GM10266 (cell line): ENCODE results near the gene SEMG1.

Experiments used
- DNase-seq: peaks from one replicate; pipeline ENCODE4 v3.0.0; 2012; ENCODE audit errors: extremely low spot score
- CTCF ChIP-seq: IDR thresholded peaks from 2 replicates; pipeline ENCODE4 v1.5.1; 2012; ENCODE audit warnings: mild to moderate bottlenecking, low read depth; ENCODE audit not compliant: control insufficient read depth, insufficient read depth; ENCODE audit errors: missing control alignments

SEMG1 gene

DNA sequence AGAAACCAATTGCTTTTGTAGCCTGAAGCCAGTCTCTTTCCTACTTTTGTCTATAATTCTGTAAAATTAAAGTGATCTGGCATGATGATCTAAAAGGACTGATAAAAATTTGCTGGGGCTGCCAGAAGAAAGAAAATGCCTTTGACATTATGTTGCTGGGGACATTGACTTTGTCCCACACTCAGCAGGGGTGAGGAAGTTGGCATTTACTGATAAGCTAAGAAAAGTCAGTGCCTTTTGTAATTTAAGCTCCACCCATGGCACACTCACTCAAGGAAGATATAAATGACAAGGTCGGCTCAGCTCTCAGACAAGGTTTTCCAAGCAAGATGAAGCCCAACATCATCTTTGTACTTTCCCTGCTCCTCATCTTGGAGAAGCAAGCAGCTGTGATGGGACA lies at the start of gene SEMG1:
Gene SEMG1 (plus strand): TSS at position 309 of the 400 bp plus-strand sequence. CDS start 21 bp downstream, at position 330.
- TF ChIP-seq CTCF: no peak
- DNase-seq: no peak

GRCh38 chr20:45157962-45158361 lies 48.9 kb upstream of the SEMG1 start:
- no peak for TF ChIP-seq CTCF
- no peak for DNase-seq

- DNase-seq: no peak
- TF ChIP-seq CTCF: no peak
Measured at GRCh38 chr20:45163083-45163803, 43.6 kb upstream of the SEMG1 start.

GRCh38 chr20:45164906-45165305 lies 41.9 kb upstream of the SEMG1 start:
- no peak for TF ChIP-seq CTCF

GRCh38 chr20:45173522-45173921 lies 33.3 kb upstream of the SEMG1 start:
- no peak for TF ChIP-seq CTCF
- DNase-seq: no peak

More at GRCh38 chr20:45164906-45165305, 41.9 kb upstream of the SEMG1 start:
- DNase-seq: no peak

DNA sequence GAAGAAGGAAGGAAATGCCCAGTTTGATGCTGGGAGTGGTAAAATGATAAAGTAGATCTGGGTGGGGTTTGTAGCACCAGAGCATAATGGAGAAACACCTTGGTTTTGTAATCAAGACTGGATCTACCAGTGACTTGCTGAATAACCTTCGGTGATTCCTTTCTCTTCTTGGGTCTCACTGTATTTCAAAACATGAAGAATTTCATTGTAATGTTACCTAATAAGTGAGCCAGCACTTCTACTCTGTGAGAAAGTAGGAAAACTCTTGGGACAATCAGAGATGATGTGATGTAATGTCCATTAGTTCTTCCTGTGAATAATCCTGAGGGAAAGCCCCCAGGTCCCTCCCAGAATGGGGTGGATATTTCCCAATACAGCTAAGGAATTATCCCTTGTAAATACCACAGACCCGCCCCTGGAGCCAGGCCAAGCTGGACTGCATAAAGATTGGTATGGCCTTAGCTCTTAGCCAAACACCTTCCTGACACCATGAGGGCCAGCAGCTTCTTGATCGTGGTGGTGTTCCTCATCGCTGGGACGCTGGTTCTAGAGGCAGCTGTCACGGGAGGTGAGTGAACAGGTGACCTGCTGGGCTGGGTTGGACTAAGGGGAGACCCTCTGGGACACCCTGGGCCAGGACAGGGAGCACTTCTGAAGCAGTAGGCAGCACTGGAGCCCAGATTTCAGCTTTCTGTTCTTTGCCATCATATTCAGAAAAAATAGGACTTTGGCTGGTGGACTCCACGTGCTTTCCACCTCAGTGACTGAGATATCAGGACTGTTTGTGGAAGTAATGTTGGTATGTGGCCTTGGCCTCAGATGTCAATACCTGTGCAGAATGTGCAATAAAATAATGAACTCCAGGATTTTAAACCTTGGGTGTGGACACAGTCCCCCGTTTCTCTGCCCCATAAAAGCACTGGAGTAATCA lies 32.1 kb upstream of the SEMG1 start, which contains the start of gene PI3:
Gene PI3 (plus strand): TSS at position 469 of the 931 bp plus-strand sequence. CDS start 21 bp downstream, at position 490.
- no peak for TF ChIP-seq CTCF

More for the DNA sequence above, 32.1 kb upstream of the SEMG1 start, which contains the start of gene PI3:
- no peak for DNase-seq
